Endothelial cell of umbilical vein (primary cell): ENCODE results near the gene APOD. TPM values are rescaled to one million over a fixed set of nuclear protein-coding genes. Genes with fewer than 3 reads are reported as not detected.

Experiments
- BruUV-seq: library from RNA; stranded (reverse); fragments of 400-500 nt; replicated peaks from 2 replicates; lab custom pipeline; 2021; lab: Mats Ljungman, UMichigan
- CTCF ChIA-PET: fragments of 300-600, 350-600 bp; sonication (Branson Sonifier 250); formaldehyde crosslinking; loops from one replicate; lab custom pipeline; 2021; ENCODE audit warnings: antibody characterized with exemption, inconsistent platforms; lab: Charles Lee
- POLR2A ChIA-PET: fragments of 300-600, 350-600 bp; sonication (Branson Sonifier 250); formaldehyde crosslinking; loops from one replicate; lab custom pipeline; 2021; ENCODE audit warnings: antibody characterized with exemption, inconsistent platforms; lab: Charles Lee
- DNase-seq: peaks from one replicate; pipeline ENCODE4 v3.0.0-alpha.2; 2011; ENCODE audit warnings: low read depth, low spot score
- FAIRE-seq: peaks from 2 replicates; lab custom pipeline; 2011; peaks lifted over from hg19 to GRCh38; lab: Jason Lieb, UNC
- H2AFZ ChIP-seq: 2 replicates; pipeline ENCODE4 v1.6.0; 2012; ENCODE audit warnings: low read depth, low read length, control low read depth, inconsistent platforms
- H3K27ac ChIP-seq: 2 replicates; pipeline ENCODE4 v1.5.1; 2011; ENCODE audit warnings: low read depth, mild to moderate bottlenecking, control low read depth, low read length, moderate library complexity; ENCODE audit not compliant: insufficient read depth
- H3K27me3 ChIP-seq, 2 experiments: 2 replicates each; pipeline versions ENCODE4 v1.6.0 to v1.6.1; 2011; ENCODE audit warnings: low read length in 2 of 2, mixed read lengths in 1 of 2; ENCODE audit not compliant: control insufficient read depth in 2 of 2, insufficient read depth in 2 of 2
- H3K36me3 ChIP-seq, 2 experiments: 2 replicates in 1 of 2; 3 replicates in 1 of 2; pipeline ENCODE4 v1.5.1; 2011; ENCODE audit warnings: low read length in 2 of 2, mild to moderate bottlenecking in 1 of 2, moderate library complexity in 1 of 2; ENCODE audit not compliant: control insufficient read depth in 2 of 2, insufficient read depth in 2 of 2; ENCODE audit errors: extremely low read depth in 1 of 2
- H3K4me1 ChIP-seq: 3 replicates; pipeline ENCODE4 v1.5.1; 2011; ENCODE audit warnings: mild to moderate bottlenecking, low read length; ENCODE audit not compliant: control insufficient read depth, insufficient read depth; ENCODE audit errors: extremely low read depth
- H3K4me2 ChIP-seq: 2 replicates; pipeline ENCODE4 v1.6.1; 2011; ENCODE audit warnings: low read length, control low read depth, mixed read lengths; ENCODE audit not compliant: insufficient read depth
- H3K4me3 ChIP-seq, 3 experiments: fragments of 200-600 bp in 1 of 3; sonication (generic), shearing (Covaris generic) in 1 of 3; replicated peaks in 1 of 3; 2 replicates each; pipeline ENCODE4 v1.5.1; 2011 to 2016; ENCODE audit warnings: control low read depth in 3 of 3, low read length in 3 of 3, mild to moderate bottlenecking in 2 of 3, inconsistent platforms in 1 of 3, low read depth in 1 of 3, moderate library complexity in 1 of 3; ENCODE audit not compliant: insufficient read depth in 1 of 3
- H3K79me2 ChIP-seq: 2 replicates; pipeline ENCODE4 v1.6.0; 2012; ENCODE audit warnings: low read length, inconsistent platforms; ENCODE audit not compliant: control insufficient read depth, insufficient read depth
- H3K9ac ChIP-seq: replicated peaks from 2 replicates; pipeline ENCODE3; 2011; ENCODE audit warnings: low read length, control low read depth; ENCODE audit not compliant: insufficient read depth; ENCODE audit errors: extremely low read depth
- H3K9me1 ChIP-seq: replicated peaks from 3 replicates; pipeline ENCODE4 v1.6.0; 2011; ENCODE audit warnings: mild to moderate bottlenecking, low read length; ENCODE audit not compliant: control insufficient read depth, insufficient read depth; ENCODE audit errors: extremely low read depth
- H3K9me3 ChIP-seq: replicated peaks from 2 replicates; pipeline ENCODE4 v1.5.1; 2012; ENCODE audit warnings: low read length, inconsistent platforms; ENCODE audit not compliant: control insufficient read depth, insufficient read depth
- H4K20me1 ChIP-seq: replicated peaks from 2 replicates; pipeline ENCODE3; 2011; ENCODE audit warnings: mild to moderate bottlenecking, low read length; ENCODE audit not compliant: control insufficient read depth, insufficient read depth; ENCODE audit errors: extremely low read depth
- EZH2 ChIP-seq: IDR thresholded peaks from 2 replicates; pipeline ENCODE4 v1.6.1; 2012; ENCODE audit warnings: borderline replicate concordance, low read depth, mild to moderate bottlenecking, moderate library complexity, low read length, inconsistent platforms; ENCODE audit not compliant: severe bottlenecking
- FOS ChIP-seq: IDR thresholded peaks from 2 replicates; pipeline ENCODE4 v1.6.1; 2011; ENCODE audit warnings: mild to moderate bottlenecking, low read length, moderate library complexity, borderline replicate concordance; ENCODE audit not compliant: insufficient read depth
- GATA2 ChIP-seq: IDR thresholded peaks from 2 replicates; pipeline ENCODE4 v1.7.0; 2011; ENCODE audit warnings: low read depth, mild to moderate bottlenecking, moderate library complexity, mixed read lengths, low read length; ENCODE audit not compliant: insufficient read length, insufficient read depth
- JUN ChIP-seq: IDR thresholded peaks from 2 replicates; pipeline ENCODE4 v1.6.1; 2011; ENCODE audit warnings: borderline replicate concordance, low read depth; ENCODE audit not compliant: insufficient read length, insufficient read depth
- MYC ChIP-seq: IDR thresholded peaks from one replicate; pipeline ENCODE4 v1.6.1; 2011; ENCODE audit warnings: mild to moderate bottlenecking, low read depth, low read length
- POLR2A ChIP-seq: IDR thresholded peaks from 2 replicates; pipeline ENCODE4 v1.6.1; 2012; ENCODE audit warnings: low read depth, mild to moderate bottlenecking, control low read depth, low read length
- POLR2AphosphoS5 ChIP-seq: IDR thresholded peaks from 2 replicates; pipeline ENCODE4 v1.6.1; 2012; ENCODE audit warnings: low read depth, mild to moderate bottlenecking, control low read depth, low read length, moderate library complexity; ENCODE audit not compliant: insufficient read depth
- dilution Hi-C: fragments of 300-500 bp; cut with MboI; formaldehyde crosslinking; loops from one replicate; pipeline ENCODE4 v1.15.0; 2019; ENCODE audit warnings: low sequenced_read_pairs; ENCODE audit not compliant: extremely low pct_ligation_motif_present
- intact Hi-C: fragments of 100-400 bp; cut with micrococcal nuclease; formaldehyde crosslinking; loops from one replicate; pipeline ENCODE4 v1.10.0; 2022
- polyA plus RNA-seq, 4 experiments: library from polyadenylated mRNA; depleted of rRNA in 3 of 4; stranded (reverse) in 3 of 4; unstranded in 1 of 4; fragments of >200 nt; gene quantifications; 2 replicates each; pipeline versions ENCODE4 v1.2.1 to v1.2.3, GENCODE V29; 2011 to 2012; ENCODE audit warnings: missing spikeins in 1 of 4
- total RNA-seq: library from RNA; stranded (reverse); gene quantifications from 2 replicates; pipeline ENCODE4 v1.2.3, GENCODE V29; 2021
- TF ChIP-seq, protein P1 (sequence below): IDR thresholded peaks from 2 replicates; pipeline ENCODE4 v1.6.1; 2011; ENCODE audit not compliant: insufficient read depth, insufficient read length
- TF ChIP-seq, protein P2 (sequence below), 2 donors: IDR thresholded peaks; 1 replicate in 1 of 2; 2 replicates in 1 of 2; pipeline ENCODE4 v1.5.1; 2011; ENCODE audit warnings: low read length in 2 of 2, mild to moderate bottlenecking in 2 of 2, moderate library complexity in 2 of 2, control low read depth in 1 of 2, inconsistent platforms in 1 of 2, low read depth in 1 of 2; ENCODE audit not compliant: insufficient read depth in 1 of 2; ENCODE audit errors: extremely low read depth in 1 of 2

APOD gene
- total and polyA plus RNA-seq, 2 donors (not counting 3 experiments of a cell fraction or from before 2014, with no cell fraction given) = 2.2 to 2.9 TPM

DNA sequence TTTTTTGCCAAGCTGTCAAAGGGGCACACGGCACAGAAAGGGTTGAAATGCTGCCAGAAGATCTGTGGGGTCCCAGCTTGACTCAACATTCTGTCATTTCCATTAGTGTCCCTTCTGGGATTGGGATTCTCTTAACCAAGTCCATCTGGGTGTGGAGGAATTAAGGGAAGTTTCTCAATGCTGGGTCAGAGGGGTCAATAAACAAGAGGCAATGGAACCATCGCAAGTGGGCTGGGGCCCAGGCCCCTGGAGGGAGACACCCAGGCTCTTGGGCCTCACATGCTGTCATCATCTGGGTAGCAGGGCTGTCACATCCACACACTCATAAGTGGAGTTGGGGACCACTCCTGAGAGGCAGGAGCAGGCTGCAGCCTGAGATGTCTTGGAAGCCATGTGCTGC, 8.1 kb upstream of the APOD start:
- no peak overlapping the region for H3K4me3 ChIP-seq
- H3K79me2 ChIP-seq = no peaks in the 10 kb centered on the region
- H2AFZ ChIP-seq = no peak overlapping the region
- H3K27ac ChIP-seq = no peak overlapping the region
- H3K9me1 ChIP-seq = no peaks in the 10 kb centered on the region
- H3K4me1 ChIP-seq = no peaks in the 10 kb centered on the region
- H4K20me1 ChIP-seq = no peaks in the 10 kb centered on the region
- dilution Hi-C loops (no loop called here), intact Hi-C loops (no loop called here)
- H3K9me3 ChIP-seq = no peaks in the 10 kb centered on the region
- no peaks in the 10 kb centered on the region for H3K36me3 ChIP-seq
- H3K4me2 ChIP-seq = no peak overlapping the region
- POLR2A ChIA-PET = no interaction called here
- CTCF ChIA-PET = no interaction called here
- no peak overlapping the region for H3K9ac ChIP-seq
- DNase-seq (no peak), FAIRE-seq (no peak)
- peaks cover 6 to 16% of the 10 kb centered on the region in 2 experiments for H3K27me3 ChIP-seq
- TF ChIP-seq POLR2A = no peak
- no peak for TF ChIP-seq MYC
- TF ChIP-seq, protein P1, sequence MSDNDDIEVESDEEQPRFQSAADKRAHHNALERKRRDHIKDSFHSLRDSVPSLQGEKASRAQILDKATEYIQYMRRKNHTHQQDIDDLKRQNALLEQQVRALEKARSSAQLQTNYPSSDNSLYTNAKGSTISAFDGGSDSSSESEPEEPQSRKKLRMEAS = no peak
- TF ChIP-seq, protein P2, sequence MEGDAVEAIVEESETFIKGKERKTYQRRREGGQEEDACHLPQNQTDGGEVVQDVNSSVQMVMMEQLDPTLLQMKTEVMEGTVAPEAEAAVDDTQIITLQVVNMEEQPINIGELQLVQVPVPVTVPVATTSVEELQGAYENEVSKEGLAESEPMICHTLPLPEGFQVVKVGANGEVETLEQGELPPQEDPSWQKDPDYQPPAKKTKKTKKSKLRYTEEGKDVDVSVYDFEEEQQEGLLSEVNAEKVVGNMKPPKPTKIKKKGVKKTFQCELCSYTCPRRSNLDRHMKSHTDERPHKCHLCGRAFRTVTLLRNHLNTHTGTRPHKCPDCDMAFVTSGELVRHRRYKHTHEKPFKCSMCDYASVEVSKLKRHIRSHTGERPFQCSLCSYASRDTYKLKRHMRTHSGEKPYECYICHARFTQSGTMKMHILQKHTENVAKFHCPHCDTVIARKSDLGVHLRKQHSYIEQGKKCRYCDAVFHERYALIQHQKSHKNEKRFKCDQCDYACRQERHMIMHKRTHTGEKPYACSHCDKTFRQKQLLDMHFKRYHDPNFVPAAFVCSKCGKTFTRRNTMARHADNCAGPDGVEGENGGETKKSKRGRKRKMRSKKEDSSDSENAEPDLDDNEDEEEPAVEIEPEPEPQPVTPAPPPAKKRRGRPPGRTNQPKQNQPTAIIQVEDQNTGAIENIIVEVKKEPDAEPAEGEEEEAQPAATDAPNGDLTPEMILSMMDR (IDR thresholded peaks at IDR 0.05; ENCODE audit: extremely low read depth in 1 of 2, insufficient read depth in 1 of 2, low read depth in 1 of 2, low read length in 2 of 2) = no peak
- TF ChIP-seq POLR2AphosphoS5 = no peak
- TF ChIP-seq GATA2 = no peak
- no peak for TF ChIP-seq JUN
- no peak for TF ChIP-seq EZH2
- no peak for TF ChIP-seq FOS
- BruUV-seq = no TSS peak
